ENCODE results near the gene RYR1. TPM values are rescaled to one million over a fixed set of nuclear protein-coding genes. Genes with fewer than 3 reads are reported as not detected.

Gene RYR1
- 2.6 and 3.8 TPM in 2 replicates for total RNA-seq

- intact Hi-C loops (cut with micrococcal nuclease): no loop called here
- peaks cover 22% of the 10 kb centered on the region for H3K4me1 Mint-ChIP-seq (ENCODE audit: low read depth)
- no peaks in the 10 kb centered on the region for H3K36me3 Mint-ChIP-seq (ENCODE audit: low read depth)
- H3K9me3 Mint-ChIP-seq: no peaks in the 10 kb centered on the region
- peak within 1 kb of the TSS; percentile 51 for H3K27ac Mint-ChIP-seq
- DNase-seq (ENCODE audit: low spot score): peak; percentile 43
- peak within 1 kb of the TSS; percentile 72 for H3K4me3 Mint-ChIP-seq
- H3K27me3 Mint-ChIP-seq (ENCODE audit: insufficient read depth): peaks cover 20% of the 10 kb centered on the region
Measured at GRCh38 chr19:38433268-38433733, at the start of gene RYR1. RYR1 (plus strand) TSS chr19:38433691; CDS start chr19:38433830, 139 bp downstream.

DNA sequence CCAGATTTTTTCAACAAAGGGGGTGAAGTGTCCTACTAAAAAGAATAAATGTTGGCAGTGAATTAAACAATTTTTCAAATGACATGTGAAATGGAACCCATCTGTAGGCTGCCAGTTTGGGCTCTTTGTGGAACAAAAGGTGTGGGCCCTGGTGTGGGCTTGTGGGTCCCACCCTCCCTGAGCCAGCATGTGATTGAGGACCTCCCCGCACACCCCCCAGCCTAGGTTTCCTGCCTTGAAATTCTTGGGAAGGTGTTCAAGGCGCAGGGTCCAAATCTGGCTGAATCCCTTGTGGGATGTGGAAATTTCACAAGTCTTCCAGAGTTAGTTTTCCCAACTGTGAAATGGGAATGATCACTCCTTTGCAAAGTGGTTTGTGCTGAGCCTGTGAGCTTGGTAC lies 49.7 kb upstream of the RYR1 start:
- intact Hi-C loops (cut with micrococcal nuclease): no loop called here
- Mint-ChIP-seq H3K27ac (no peak overlapping the region), H3K4me3 (no peak overlapping the region), H3K9me3 (no peaks in the 10 kb centered on the region), H3K4me1 (ENCODE audit: low read depth) (peaks cover 12% of the 10 kb centered on the region), H3K27me3 (ENCODE audit: insufficient read depth) (peaks cover 4% of the 10 kb centered on the region), H3K36me3 (ENCODE audit: low read depth) (peaks cover 45% of the 10 kb centered on the region)
- no peak for DNase-seq (ENCODE audit: low spot score)

DNA sequence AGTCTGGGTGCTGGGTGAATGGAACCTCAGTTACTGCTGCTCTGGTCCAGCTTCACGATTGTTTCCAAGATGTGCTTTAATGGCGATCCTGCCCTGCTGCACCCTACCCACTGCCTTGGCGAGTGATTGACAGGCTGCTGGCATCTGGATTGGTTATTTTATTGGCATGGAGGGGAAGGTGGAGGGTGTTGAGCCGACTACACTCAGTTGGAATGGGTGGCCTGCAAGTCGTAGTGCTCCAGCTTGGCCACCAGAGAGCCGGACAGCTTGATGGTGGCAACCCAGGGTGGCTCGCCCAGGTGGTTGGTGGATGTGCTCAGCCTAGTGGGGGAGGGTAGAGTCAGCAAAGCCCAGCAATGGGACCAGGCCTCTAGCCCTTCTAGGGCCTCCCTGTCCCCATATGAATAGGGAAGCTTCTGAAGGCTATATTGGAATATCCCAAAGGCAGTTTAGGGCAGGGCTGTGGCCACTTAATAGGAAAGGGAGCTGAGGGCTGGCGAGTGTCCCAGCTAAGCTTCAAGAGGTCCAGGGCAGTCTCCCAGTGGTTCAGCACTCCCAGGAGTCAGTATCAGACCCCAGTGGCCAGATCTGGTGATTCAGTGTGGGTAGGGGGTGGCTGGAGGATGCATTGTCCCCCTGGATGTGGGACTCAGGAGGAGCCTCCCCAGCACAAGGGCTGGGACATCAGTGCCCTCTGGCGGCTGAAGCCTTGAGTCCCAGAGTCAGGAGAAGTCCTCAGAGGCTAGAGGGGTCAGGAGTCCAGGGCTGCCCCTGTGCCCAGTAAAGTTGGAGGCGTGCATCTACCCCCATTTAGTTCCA lies 49.1 kb upstream of the RYR1 start:
- intact Hi-C loops (cut with micrococcal nuclease): no loop called here
- H3K4me3 Mint-ChIP-seq: peak overlapping the region; percentile 47
- peaks cover 40% of the 10 kb centered on the region for H3K36me3 Mint-ChIP-seq (ENCODE audit: low read depth)
- no peak for DNase-seq (ENCODE audit: low spot score)
- no peaks in the 10 kb centered on the region for H3K9me3 Mint-ChIP-seq
- H3K27me3 Mint-ChIP-seq (ENCODE audit: insufficient read depth): peaks cover 7% of the 10 kb centered on the region
- peaks cover 12% of the 10 kb centered on the region for H3K4me1 Mint-ChIP-seq (ENCODE audit: low read depth)
- no peak overlapping the region for H3K27ac Mint-ChIP-seq

DNA sequence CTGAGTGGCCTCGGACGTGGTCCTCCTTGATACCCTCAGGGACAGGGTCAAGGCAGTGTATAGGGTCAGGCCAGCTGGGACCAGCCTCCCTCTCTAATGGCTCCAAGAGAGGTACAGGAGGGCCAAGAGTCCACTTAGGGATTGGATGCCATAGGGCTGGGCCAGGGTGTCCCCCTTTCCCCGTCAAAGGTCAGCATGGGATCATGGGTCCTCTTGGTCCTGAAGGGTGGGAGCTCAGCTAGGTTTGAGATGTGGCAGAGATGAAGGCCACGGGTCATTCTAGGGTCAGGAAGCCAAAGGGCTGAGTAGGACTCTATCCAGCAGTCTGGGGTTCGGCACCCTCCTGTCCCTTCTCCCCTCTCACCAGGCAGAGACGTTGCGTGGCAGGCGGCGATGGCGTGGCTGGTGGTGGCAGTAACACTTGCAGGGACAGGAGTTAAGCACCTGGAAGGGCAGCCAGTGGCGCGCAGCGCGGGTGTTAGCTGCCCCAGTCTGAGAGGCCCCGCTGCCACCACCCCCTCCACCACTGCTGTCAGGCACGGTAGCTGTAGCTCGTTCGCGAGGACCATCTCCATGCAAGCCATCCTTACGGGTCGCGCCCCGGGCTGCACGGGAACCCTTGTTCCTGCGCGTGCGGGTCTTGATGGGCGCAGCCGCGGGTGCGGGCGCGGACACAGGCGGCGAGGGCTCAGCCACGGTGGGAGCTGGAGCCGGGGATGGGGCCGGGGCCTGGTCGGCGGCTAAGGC lies 48.3 kb upstream of the RYR1 start:
- H3K9me3 Mint-ChIP-seq: no peaks in the 10 kb centered on the region
- intact Hi-C loops (cut with micrococcal nuclease): no loop called here

GRCh38 chr19:38385804-38386257 lies 47.7 kb upstream of the RYR1 start:
- no peak for DNase-seq (ENCODE audit: low spot score)
- Mint-ChIP-seq H3K36me3 (ENCODE audit: low read depth) (peaks cover 34% of the 10 kb centered on the region), H3K4me3 (no peak overlapping the region), H3K4me1 (ENCODE audit: low read depth) (peaks cover 12% of the 10 kb centered on the region), H3K9me3 (no peaks in the 10 kb centered on the region), H3K27me3 (ENCODE audit: insufficient read depth) (peaks cover 14% of the 10 kb centered on the region), H3K27ac (no peak overlapping the region)
- intact Hi-C loops (cut with micrococcal nuclease): no loop called here

More for the DNA sequence above, 48.3 kb upstream of the RYR1 start:
- DNase-seq (ENCODE audit: low spot score): no peak
- Mint-ChIP-seq H3K4me1 (ENCODE audit: low read depth) (peaks cover 12% of the 10 kb centered on the region), H3K36me3 (ENCODE audit: low read depth) (peaks cover 37% of the 10 kb centered on the region), H3K4me3 (no peak overlapping the region), H3K27me3 (ENCODE audit: insufficient read depth) (peaks cover 11% of the 10 kb centered on the region), H3K27ac (no peak overlapping the region)

- DNase-seq (ENCODE audit: low spot score): no peak
- Mint-ChIP-seq H3K27me3 (ENCODE audit: insufficient read depth) (peaks cover 18% of the 10 kb centered on the region), H3K27ac (no peak overlapping the region), H3K4me1 (ENCODE audit: low read depth) (peaks cover 12% of the 10 kb centered on the region), H3K36me3 (ENCODE audit: low read depth) (peaks cover 34% of the 10 kb centered on the region), H3K9me3 (no peaks in the 10 kb centered on the region), H3K4me3 (peak overlapping the region; percentile 26)
- intact Hi-C loops (cut with micrococcal nuclease): no loop called here
Measured at GRCh38 chr19:38386300-38386970, 47.1 kb upstream of the RYR1 start.

DNA sequence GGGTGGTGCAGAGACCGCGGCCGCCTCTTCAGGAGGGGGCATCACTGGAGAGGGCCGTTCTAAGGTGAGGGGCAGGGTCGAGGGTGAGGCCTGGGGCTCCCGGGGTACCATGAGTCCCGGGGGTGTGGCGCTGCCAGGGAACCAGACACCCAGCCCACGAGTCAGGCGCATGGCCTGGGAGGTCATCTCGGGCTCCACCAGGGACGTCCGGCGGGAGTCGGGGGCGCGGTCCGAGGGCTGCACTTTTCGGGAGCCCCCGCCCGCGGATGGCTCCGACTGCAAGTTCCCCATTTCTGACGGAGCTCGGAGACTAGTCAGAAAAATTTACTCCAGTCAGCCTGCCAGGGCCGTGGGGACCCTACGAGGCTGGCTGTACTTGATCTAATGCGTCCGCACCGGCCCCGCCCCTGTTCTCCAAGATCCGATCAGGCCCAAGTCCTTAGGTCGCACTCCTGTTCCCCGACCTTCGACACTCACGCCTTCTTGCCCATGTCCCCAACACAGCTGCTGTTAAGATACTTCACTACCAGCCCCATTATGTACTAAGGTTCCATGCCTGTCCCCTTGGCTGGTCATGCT lies 46.4 kb upstream of the RYR1 start:
- Mint-ChIP-seq H3K27ac (peak overlapping the region; percentile 50), H3K9me3 (no peaks in the 10 kb centered on the region), H3K4me1 (ENCODE audit: low read depth) (peaks cover 12% of the 10 kb centered on the region), H3K36me3 (ENCODE audit: low read depth) (peaks cover 31% of the 10 kb centered on the region), H3K4me3 (peak overlapping the region; percentile 89), H3K27me3 (ENCODE audit: insufficient read depth) (peaks cover 19% of the 10 kb centered on the region)
- intact Hi-C loops (cut with micrococcal nuclease): loop anchor here (1.0 kb wide), 4 partner anchors 8 to 158 kb away; partner anchors contain the start of gene PSMD8
- DNase-seq (ENCODE audit: low spot score): no peak

DNA sequence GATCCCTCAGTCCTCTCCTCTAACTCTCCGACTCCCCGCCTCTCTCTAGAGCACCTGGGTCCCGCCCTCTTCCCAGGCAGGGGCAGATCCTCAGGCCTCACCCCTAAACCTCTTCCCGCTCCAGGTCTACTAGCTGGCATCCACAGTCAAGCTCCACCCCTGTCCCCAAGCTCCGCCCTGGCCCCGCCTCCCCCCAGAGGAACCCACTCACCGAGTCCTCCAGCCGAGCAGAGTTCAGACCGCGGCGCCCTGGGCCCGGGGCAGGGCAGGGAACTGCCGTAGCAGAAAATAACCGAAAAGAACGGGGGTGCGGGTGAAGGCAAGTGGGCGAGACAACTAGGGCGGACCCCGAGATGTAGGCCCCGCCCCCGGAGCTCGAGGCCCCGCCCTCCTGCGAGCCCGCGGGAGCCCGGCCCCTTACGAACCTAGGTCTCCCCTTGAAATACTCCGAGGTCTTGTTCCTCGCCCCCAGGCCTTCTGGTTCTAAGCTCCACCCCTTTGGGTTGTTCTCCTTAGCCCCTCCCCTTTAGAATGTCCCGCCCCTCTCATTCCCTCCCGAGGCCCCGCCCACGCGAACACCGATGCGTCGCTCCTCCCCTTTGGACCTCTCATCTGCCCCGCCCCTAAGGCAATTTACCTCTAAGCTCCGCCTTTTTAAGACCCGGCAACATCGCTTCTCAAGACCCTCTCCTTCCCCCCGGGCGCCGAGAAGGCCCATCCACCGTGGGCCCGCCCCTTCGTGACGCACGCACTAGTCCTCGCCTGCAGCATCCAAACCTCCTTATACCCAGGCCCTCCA lies 45.7 kb upstream of the RYR1 start, which contains the start of gene GGN:
GGN (minus strand) TSS at position 485 of the 799 bp plus-strand sequence. CDS start 773 bp downstream, outside the sequence.
- Mint-ChIP-seq H3K4me1 (ENCODE audit: low read depth) (peaks cover 16% of the 10 kb centered on the region), H3K36me3 (ENCODE audit: low read depth) (peaks cover 27% of the 10 kb centered on the region), H3K27ac (peak within 1 kb of the TSS; percentile 91), H3K9me3 (no peaks in the 10 kb centered on the region), H3K27me3 (ENCODE audit: insufficient read depth) (peaks cover 21% of the 10 kb centered on the region), H3K4me3 (peak within 1 kb of the TSS; percentile 89)
- peak; percentile 73 for DNase-seq (ENCODE audit: low spot score)
- intact Hi-C loops (cut with micrococcal nuclease): loop anchor here (1.0 kb wide), 6 partner anchors 8 to 158 kb away; partner anchors contain the start of gene PSMD8

DNA sequence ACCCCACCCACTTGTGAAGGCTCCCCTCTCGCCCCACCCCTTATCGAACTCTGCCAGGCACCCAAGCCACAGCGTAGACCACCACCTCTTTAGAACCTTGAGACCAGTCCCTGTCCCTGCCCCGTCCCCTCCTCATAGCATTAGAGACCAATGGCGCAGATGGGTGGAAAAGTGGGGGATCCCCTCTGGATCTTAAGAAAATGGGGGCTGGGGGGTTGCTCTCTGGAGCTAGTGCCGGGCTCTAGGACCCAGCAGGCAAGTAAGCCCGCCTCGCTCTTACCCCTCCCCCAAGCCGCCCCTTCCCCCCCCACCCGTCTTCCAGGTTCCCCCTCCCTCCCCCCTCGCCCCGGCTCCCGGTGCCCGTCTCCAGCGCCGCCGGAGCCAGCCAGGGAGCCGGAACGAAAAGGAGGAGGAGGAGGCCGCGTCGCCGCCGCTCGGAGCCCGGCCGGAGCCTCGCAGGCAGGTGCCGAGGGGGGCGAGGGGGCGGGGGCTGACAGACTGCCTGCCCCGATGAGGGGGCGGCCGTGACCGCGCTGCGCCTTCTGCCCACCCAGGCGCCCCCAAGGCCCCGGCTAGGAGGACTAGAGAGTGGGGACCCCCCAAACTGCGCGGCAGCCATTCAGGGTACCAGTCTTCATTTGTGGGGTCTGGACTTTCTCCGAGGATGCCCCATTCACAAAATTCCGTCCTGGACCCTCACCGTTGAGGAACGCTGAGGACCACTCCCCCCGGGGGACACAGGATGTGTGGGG lies 45.0 kb upstream of the RYR1 start, which contains the start of gene SPRED3:
SPRED3 (plus strand) TSS at position 349 of the 752 bp plus-strand sequence. CDS start 1,606 bp downstream, outside the sequence.
- Mint-ChIP-seq H3K36me3 (ENCODE audit: low read depth) (peaks cover 22% of the 10 kb centered on the region), H3K27me3 (ENCODE audit: insufficient read depth) (peaks cover 21% of the 10 kb centered on the region), H3K27ac (peak within 1 kb of the TSS; percentile 91), H3K4me1 (ENCODE audit: low read depth) (peaks cover 20% of the 10 kb centered on the region), H3K4me3 (peak within 1 kb of the TSS; percentile 89), H3K9me3 (no peaks in the 10 kb centered on the region)
- no peak for DNase-seq (ENCODE audit: low spot score)
- intact Hi-C loops (cut with micrococcal nuclease): loop anchor here (1.0 kb wide), 2 partner anchors 14 to 26 kb away; no protein-coding TSS in a partner anchor

DNA sequence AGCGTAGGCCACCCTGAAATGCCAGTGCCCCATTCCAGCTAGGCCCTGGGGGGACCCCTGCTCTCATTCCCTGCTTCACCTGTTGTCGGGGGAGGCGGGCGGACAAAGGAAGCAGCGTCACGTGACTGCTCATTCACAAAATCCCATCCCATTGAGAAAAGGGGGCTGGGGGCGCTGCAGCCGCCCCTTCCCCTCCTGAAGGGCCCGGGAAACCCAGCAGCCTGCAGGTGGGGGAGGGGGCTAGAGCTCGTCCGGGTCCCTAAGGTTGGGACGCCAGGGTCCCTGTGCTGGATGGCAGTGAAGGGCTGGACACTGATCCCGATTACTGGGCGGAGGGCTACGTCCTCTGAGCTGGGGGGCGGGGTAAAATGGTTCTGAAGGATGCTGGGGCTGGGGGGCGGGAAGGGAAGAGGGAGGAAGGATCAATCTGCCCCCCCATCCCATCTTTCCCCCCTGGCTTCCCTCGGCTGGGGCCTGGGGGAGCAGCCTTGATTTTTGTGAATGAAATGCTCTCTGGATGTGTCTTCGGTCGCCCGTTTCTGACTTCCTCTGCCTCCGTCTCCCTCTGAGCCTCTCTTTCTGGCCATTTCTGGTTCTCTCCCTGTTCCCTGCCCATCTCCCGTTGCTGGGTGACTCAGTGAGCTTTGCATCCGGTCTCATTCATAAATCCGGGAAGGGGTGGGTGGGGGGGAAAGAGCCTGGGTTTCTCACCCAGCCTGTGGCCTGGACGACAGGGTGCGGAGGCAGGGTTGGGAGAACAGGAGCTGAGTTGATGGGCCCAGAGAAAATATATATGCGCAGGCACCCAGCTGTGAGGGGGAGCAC lies 44.2 kb upstream of the RYR1 start:
- Mint-ChIP-seq H3K4me1 (ENCODE audit: low read depth) (peaks cover 28% of the 10 kb centered on the region), H3K27me3 (ENCODE audit: insufficient read depth) (peaks cover 21% of the 10 kb centered on the region), H3K4me3 (peak overlapping the region; percentile 65), H3K27ac (peak overlapping the region; percentile 36), H3K9me3 (no peaks in the 10 kb centered on the region), H3K36me3 (ENCODE audit: low read depth) (peaks cover 18% of the 10 kb centered on the region)
- intact Hi-C loops (cut with micrococcal nuclease): no loop called here
- no peak for DNase-seq (ENCODE audit: low spot score)
